ENCODE data around the gene GCNT1.
"Not testable (repeated sequence)": the region's sequence is repeated elsewhere in the genome, so short reads cannot be mapped to it uniquely, and the experiment has no call there.

Gene GCNT1

GRCh38 chr9:76443887-76444286 lies 15.1 kb upstream of the GCNT1 start:
- DNase-seq (ENCODE audit: low read depth in 2 of 2) = no peak

DNA sequence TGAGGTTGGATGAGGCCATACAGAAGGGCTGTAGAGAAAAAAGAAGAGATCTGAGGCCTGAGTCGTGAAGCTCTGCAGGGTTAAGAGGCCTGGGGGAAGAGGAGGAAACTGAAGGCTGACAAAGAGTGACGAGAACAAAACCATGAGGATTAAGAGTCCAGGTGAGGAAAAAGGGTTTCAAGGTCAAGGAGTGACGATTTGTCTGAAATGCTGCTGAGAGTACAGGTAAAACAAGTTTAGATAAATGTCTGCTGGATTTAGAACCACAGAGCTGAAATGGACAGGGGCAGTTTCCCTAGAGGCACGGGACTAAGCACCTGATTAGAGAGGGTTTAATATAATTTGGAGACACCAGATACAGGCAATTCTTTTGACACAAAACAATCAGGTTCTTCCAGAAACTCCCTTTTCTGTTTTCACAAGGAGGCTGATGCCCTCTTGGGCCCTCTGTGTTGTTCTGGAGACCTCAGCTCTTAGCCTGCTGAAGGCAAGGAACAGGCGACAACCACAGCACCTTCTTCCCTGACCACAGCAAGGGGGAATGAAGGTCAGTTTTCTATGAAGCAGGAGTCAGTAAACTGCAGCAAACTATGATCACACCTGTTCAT lies 14.6 kb upstream of the GCNT1 start:
- no peak for DNase-seq (ENCODE audit: low read depth in 2 of 2)

DNA sequence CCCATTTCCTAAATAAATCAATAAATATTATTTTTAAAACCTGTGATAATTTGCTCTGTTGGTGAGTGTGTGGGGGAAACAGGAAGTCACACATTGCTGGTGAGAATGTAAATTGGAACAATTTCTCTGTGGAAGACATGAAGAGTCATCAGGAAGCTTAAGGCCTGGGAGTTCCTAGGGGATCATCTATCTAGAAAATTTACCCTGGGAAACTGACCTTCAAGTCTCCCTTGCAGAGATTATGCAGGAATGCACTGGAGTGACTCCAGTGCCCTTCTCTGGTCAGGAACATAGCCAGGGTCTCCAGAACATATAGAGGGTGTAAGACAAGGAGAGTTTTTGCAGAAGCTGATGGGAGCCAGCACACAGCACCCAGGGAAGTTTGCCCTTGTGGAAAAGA lies 13.0 kb upstream of the GCNT1 start:
- no peak for DNase-seq (ENCODE audit: low read depth in 2 of 2)

DNA sequence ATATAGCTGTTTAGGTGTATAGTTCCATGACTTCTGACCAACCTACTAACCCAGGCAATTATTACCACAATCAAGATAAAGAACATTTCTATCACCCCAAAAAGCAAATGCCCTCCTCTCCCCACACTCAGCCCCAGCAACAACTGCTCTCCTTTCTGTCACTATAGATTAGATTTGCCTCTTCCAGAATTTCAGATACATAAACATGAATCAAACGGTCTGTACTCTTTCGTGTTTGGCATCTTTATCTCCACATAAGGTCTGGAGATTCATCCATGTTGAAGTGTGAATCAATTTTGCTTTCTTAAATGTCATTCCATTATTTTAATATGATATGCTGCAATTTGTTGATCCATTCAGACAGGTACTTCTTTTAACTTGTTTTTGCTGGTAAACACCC lies 10.5 kb upstream of the GCNT1 start:
- no peak for DNase-seq (ENCODE audit: low read depth in 2 of 2)

- DNase-seq (ENCODE audit: low read depth in 2 of 2) = no peak
These were observed 7.7 kb upstream of the GCNT1 start for GRCh38 chr9:76451234-76451633.

DNA sequence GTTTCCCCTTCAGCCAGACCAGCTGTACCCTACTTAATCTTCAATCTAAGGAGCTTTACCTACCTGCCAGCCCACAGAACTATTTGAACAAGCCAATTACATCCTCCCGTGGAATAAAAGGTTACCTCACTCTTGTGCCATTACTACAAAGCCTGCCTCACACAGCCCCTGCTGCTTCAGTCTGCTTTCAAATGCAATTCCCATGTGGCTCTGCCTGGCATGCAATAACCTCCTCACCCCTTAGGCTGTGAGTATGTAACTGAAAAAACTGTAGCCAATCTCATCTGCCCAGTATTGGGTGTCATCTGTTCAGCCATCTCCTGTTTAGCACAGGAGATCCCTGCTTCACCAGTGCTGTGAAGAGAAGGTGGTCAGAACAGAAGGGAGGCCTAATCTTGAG lies 6.1 kb upstream of the GCNT1 start:
- DNase-seq (ENCODE audit: low read depth in 2 of 2) = no peak

GRCh38 chr9:76453785-76454184 lies 5.2 kb upstream of the GCNT1 start:
- DNase-seq (ENCODE audit: low read depth in 2 of 2) = no peak

DNA sequence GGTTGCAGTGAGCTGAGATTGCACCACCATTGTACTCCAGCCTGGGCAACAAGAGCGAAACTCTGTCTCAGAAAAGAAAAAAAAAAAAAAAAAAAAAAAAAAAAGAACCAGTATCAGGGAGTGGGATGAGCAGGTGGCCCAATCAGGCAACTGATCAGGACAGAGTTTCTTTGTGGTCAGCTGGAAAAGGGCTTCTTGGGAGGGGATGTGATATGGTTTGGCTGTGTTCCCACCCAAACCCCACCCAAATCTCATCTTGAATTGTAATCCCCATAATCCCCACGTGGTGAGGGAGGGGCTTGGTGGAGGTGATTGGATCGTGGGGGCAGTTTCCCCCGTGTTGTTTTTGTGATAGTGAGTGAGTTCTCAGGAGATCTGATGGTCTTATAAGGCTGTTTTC lies 4.7 kb upstream of the GCNT1 start:
- no peak for DNase-seq (ENCODE audit: low read depth in 2 of 2)

GRCh38 chr9:76456202-76456926 lies 2.6 kb upstream of the GCNT1 start:
- DNase-seq (ENCODE audit: low read depth in 2 of 2) = no peak

- no peak for DNase-seq (ENCODE audit: low read depth in 2 of 2)
These were observed 983 bp downstream of the GCNT1 start for GRCh38 chr9:76459694-76460635.

DNA sequence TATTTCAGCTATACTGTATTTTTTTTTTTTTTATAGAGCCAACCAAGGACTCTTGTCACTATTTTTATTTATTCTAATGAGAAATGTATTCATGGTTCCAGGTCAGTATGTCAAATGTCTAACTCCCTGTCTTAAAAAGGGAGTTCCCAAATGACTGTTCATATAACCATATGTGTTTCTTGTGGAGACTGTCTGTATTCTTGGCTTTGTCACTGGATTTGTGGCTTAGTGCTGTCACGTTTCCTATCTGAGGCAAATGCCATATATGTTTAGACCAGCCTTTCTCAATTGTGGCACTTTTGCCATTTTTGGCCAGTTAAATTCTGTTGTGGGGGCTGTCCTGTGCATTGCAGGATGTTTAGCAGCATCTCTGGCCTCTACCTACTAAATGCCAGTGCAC lies 3.1 kb downstream of the GCNT1 start:
- no peak for DNase-seq (ENCODE audit: low read depth in 2 of 2)

DNA sequence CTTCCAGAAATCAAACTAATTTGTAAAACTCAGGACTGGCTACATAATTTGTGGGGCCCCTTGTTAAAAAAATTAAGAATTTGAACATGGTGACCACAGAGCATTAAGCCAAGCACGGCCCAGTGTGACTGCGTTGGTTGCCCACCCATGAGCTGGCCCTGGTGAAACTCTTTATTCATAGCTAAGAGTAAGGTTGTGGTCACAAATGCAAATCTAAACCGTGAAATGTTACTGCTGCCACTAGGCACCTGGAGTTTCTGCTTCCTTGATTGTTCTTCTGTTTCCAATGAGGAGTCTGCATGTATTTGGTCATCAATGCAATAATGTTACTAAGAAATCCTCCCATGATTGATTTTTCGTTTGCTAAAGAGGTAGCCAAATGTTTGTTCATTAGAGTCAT lies 4.2 kb downstream of the GCNT1 start:
- DNase-seq (ENCODE audit: low read depth in 2 of 2) = no peak

- no peak for DNase-seq (ENCODE audit: low read depth in 2 of 2)
These were observed 5.7 kb downstream of the GCNT1 start for GRCh38 chr9:76464706-76465105.

- no peak for DNase-seq (ENCODE audit: low read depth in 2 of 2)
These were observed 6.7 kb downstream of the GCNT1 start for GRCh38 chr9:76465442-76466298.

- DNase-seq (ENCODE audit: low read depth in 2 of 2) = no peak
These were observed 7.3 kb downstream of the GCNT1 start for GRCh38 chr9:76466299-76466605.

DNA sequence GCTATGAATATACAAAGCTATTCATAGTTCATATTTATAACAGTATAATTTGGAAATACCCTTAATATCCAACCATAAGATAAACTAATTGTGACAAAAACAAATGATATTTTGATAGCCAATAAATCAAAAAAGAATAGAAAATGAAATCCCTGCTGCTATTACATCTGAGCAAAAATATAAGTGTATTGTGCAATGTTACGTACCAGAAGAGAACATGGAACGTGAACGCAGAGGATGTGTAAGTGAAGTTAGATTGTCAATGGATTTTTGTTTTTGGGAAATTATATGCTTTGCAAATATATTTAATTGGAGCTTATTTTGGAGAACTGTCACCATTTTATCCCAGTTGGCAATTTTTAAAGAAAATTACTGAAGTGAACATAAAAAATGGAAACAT lies 15.4 kb downstream of the GCNT1 start:
- DNase-seq (ENCODE audit: low read depth in 2 of 2) = no peak

GRCh38 chr9:76475686-76476085 lies 16.7 kb downstream of the GCNT1 start:
- no peak for DNase-seq (ENCODE audit: low read depth in 2 of 2)

GRCh38 chr9:76477818-76478217 lies 18.8 kb downstream of the GCNT1 start:
- DNase-seq (ENCODE audit: low read depth in 2 of 2) = not testable (repeated sequence)

GRCh38 chr9:76478226-76478625 lies 19.2 kb downstream of the GCNT1 start:
- DNase-seq (ENCODE audit: low read depth in 2 of 2) = no peak

DNA sequence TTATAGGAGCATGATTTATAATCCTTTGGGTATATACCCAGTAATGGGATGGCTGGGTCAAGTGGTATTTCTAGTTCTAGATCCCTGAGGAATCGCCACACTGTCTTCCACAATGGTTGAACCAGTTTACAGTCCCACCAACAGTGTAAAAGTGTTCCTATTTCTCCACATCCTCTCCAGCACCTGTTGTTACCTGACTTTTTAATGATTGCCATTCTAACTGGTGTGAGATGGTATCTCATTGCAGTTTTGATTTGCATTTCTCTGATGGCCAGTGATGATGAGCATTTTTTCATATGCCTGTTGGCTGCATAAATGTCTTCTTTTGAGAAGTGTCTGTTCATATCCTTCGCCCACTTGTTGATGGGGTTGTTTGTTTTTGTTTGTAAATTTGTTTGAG lies 20.4 kb downstream of the GCNT1 start:
- DNase-seq (ENCODE audit: low read depth in 2 of 2) = not testable (repeated sequence)

DNA sequence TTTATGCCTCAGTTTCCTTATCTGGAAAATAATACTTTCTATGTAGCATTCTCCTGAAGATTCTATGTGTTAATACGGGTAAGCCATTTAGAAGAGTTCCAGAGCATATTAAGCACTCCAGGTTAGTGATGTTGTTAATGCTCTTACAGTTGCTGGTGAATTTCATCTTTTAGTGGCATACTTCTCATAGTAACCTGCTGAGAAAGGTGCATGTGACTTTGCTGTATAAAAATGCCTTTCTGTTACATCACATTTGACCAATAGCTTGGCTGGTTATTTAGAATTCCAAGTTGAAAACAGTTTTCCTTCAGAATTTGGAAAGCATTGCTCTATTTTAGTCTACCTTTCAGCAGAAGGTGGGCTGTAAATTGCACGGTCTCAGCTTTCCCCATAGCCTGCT lies 27.2 kb downstream of the GCNT1 start:
- no peak for DNase-seq (ENCODE audit: low read depth in 2 of 2)

All from stimulated activated CD4-positive, alpha-beta T cell treated with anti-CD3 and anti-CD28 coated beads, Interleukin-15, amount 100 ng/mL, for 48 hours (primary cell).